H1 (cell line): ENCODE measurements around the gene CASR. TPM values are rescaled to one million over a fixed set of nuclear protein-coding genes. Genes with fewer than 3 reads are reported as not detected.

Source experiments
- ASH2L ChIP-seq: fragments of 200-600, 300-600 bp; sonication (generic); IDR thresholded peaks from one replicate; pipeline ENCODE4 v1.7.1; 2017; ENCODE audit warnings: low read length
- CHD2 ChIP-seq: IDR thresholded peaks from 2 replicates; pipeline ENCODE4 v1.6.1; 2012; ENCODE audit warnings: low read length, improper control_type of control experiment
- EZH2 ChIP-seq: fragments of 200-600 bp; sonication (generic); IDR thresholded peaks from 2 replicates; pipeline ENCODE4 v1.7.1; 2012; ENCODE audit warnings: low read depth, mild to moderate bottlenecking, moderate library complexity, low read length, inconsistent platforms; ENCODE audit not compliant: severe bottlenecking
- polyA plus RNA-seq, 7 experiments: library from polyadenylated mRNA; depleted of rRNA in 3 of 7; stranded (reverse) in 5 of 7; unstranded in 2 of 7; fragments of >200 nt in 5 of 7; fragments of 200-250 nt in 2 of 7; gene quantifications; 1 replicate in 5 of 7; 2 replicates in 1 of 7; 4 replicates in 1 of 7; pipeline versions ENCODE4 v1.2.1 to v1.2.3, GENCODE V29; 2011 to 2013; ENCODE audit warnings: missing spikeins in 2 of 7, mixed read lengths in 2 of 7
- total RNA-seq: library from RNA; stranded (reverse); fragmentation: NEBNext Ultra II Directional; extraction: Animal tissue kit (Norgen Biotek cat#: 25700); gene quantifications from 2 replicates; pipeline ENCODE4 v1.2.1, GENCODE V29; 2021

The CASR gene
- total and polyA plus RNA-seq, 2 of the 8 experiments (the other 6 are each of a cell fraction or from before 2014, with no cell fraction given): 0.36 to 0.58 TPM

DNA sequence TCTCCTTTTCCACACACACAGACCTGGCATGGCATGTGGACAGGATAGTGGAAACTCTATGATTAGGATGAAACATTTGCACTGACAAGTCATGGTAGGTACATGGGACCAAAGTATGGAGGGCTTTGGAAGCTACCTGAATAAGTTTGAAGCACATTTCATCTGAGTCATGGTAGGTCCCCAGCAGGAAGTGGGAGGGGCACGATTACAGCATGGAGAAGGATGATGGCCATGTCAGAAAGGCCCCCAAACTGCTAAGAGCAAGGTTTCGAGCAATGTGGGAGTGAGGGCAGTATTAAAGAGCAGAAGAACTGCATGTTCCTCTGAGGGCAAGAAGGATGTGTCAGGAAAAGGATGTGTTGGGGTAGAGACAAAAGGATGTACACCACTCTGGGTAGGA, 90.0 kb downstream of the CASR start (continued):
- TF ChIP-seq EZH2 (no peak), ASH2L (no peak), CHD2 (no peak)
- TF ChIP-seq, all 59 proteins: peak for 0
